DND-41 (cell line): ENCODE measurements around the gene SLC25A38.

Source experiments
- ATAC-seq: fragments of 200-7000 bp; cut with Tn5 transposase; 3 replicates; pipeline ENCODE4 v1.9.1; 2021; ENCODE audit warnings: low read depth; ENCODE audit not compliant: insufficient read depth
- DNase-seq: peaks from one replicate; pipeline ENCODE4 v3.0.0-alpha.2; 2020
- H2AFZ ChIP-seq: 2 replicates; pipeline ENCODE4 v1.6.0; 2012; ENCODE audit warnings: low read depth, low read length
- H3K27ac ChIP-seq: 2 replicates; pipeline ENCODE4 v1.5.1; 2012; ENCODE audit warnings: low read length, inconsistent platforms
- H3K27me3 ChIP-seq: fragments of 200-600 bp; sonication (generic); 2 replicates; pipeline ENCODE4 v1.6.0; 2012; ENCODE audit warnings: low read length, mild to moderate bottlenecking, inconsistent platforms; ENCODE audit not compliant: insufficient read depth, poor library complexity
- H3K36me3 ChIP-seq: 2 replicates; pipeline ENCODE4 v1.5.1; 2012; ENCODE audit warnings: low read length, inconsistent platforms; ENCODE audit not compliant: insufficient read depth
- H3K4me1 ChIP-seq: 2 replicates; pipeline ENCODE4 v1.5.1; 2012; ENCODE audit warnings: mild to moderate bottlenecking, low read length; ENCODE audit not compliant: insufficient read depth
- H3K4me2 ChIP-seq: 2 replicates; pipeline ENCODE4 v1.6.0; 2012; ENCODE audit warnings: mild to moderate bottlenecking, moderate library complexity, low read length, inconsistent platforms; ENCODE audit not compliant: insufficient read depth
- H3K4me3 ChIP-seq, 2 experiments: fragments of 200-600 bp in 1 of 2; shearing (Covaris generic) in 1 of 2; 2 replicates each; pipeline ENCODE4 v1.5.1; 2012 to 2016; ENCODE audit warnings: inconsistent platforms in 2 of 2, low read length in 2 of 2, mild to moderate bottlenecking in 2 of 2, low read depth in 1 of 2, moderate library complexity in 1 of 2
- H3K79me2 ChIP-seq: 2 replicates; pipeline ENCODE4 v1.6.0; 2012; ENCODE audit warnings: low read length, inconsistent platforms; ENCODE audit not compliant: insufficient read depth
- H3K9ac ChIP-seq: 2 replicates; pipeline ENCODE4 v1.6.0; 2012; ENCODE audit warnings: low read depth, mild to moderate bottlenecking, inconsistent platforms, low read length, moderate library complexity
- H3K9me3 ChIP-seq: 2 replicates; pipeline ENCODE4 v1.5.1; 2012; ENCODE audit warnings: low read length, moderate library complexity, mild to moderate bottlenecking, inconsistent platforms; ENCODE audit not compliant: insufficient read depth, severe bottlenecking
- H4K20me1 ChIP-seq: 2 replicates; pipeline ENCODE4 v1.6.0; 2012; ENCODE audit warnings: low read length; ENCODE audit not compliant: insufficient read depth
- EZH2 ChIP-seq: IDR thresholded peaks from 3 replicates; pipeline ENCODE4 v1.6.1; 2012; ENCODE audit warnings: borderline replicate concordance, low read depth, mild to moderate bottlenecking, moderate library complexity, low read length, inconsistent platforms; ENCODE audit not compliant: severe bottlenecking
- TF ChIP-seq, protein P1 (sequence below): IDR thresholded peaks from 2 replicates; pipeline ENCODE4 v1.5.1; 2012; ENCODE audit warnings: borderline replicate concordance, low read length, moderate library complexity, mild to moderate bottlenecking; ENCODE audit not compliant: poor library complexity, severe bottlenecking; ENCODE audit errors: extremely low read depth

Gene SLC25A38

DNA sequence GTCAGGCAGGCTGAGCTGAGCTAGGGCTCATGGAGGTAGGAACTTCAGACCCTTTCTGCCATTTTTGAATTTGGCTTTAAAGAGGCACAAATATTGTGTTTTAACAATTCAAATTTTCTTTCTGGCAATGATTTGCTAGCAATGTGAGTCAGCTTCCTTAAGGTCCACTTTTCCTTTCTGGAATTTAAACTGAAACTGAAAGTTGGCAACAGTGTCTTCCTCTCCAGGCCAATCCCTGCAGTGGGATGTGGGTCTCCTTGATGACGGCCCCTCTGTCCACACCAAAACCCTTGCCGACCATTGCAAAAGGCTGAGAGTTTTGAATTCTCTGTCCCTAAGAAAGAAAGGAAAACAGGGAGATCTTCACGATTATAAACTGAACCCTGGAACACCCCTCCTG, 50.5 kb downstream of the SLC25A38 start:
- TF ChIP-seq EZH2, result no peak
- TF ChIP-seq, protein P1, sequence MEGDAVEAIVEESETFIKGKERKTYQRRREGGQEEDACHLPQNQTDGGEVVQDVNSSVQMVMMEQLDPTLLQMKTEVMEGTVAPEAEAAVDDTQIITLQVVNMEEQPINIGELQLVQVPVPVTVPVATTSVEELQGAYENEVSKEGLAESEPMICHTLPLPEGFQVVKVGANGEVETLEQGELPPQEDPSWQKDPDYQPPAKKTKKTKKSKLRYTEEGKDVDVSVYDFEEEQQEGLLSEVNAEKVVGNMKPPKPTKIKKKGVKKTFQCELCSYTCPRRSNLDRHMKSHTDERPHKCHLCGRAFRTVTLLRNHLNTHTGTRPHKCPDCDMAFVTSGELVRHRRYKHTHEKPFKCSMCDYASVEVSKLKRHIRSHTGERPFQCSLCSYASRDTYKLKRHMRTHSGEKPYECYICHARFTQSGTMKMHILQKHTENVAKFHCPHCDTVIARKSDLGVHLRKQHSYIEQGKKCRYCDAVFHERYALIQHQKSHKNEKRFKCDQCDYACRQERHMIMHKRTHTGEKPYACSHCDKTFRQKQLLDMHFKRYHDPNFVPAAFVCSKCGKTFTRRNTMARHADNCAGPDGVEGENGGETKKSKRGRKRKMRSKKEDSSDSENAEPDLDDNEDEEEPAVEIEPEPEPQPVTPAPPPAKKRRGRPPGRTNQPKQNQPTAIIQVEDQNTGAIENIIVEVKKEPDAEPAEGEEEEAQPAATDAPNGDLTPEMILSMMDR, result no peak
- Histone ChIP-seq H2AFZ (no peak overlapping the region), H3K36me3 (no peaks in the 10 kb centered on the region), H3K4me3 (no peak overlapping the region), H3K27me3 (no peaks in the 10 kb centered on the region), H3K9me3 (no peaks in the 10 kb centered on the region), H3K79me2 (no peaks in the 10 kb centered on the region), H4K20me1 (no peaks in the 10 kb centered on the region), H3K4me2 (no peak overlapping the region), H3K27ac (no peak overlapping the region), H3K4me1 (no peaks in the 10 kb centered on the region), H3K9ac (no peak overlapping the region)
- DNase-seq (no peak), ATAC-seq (no peak)

DNA sequence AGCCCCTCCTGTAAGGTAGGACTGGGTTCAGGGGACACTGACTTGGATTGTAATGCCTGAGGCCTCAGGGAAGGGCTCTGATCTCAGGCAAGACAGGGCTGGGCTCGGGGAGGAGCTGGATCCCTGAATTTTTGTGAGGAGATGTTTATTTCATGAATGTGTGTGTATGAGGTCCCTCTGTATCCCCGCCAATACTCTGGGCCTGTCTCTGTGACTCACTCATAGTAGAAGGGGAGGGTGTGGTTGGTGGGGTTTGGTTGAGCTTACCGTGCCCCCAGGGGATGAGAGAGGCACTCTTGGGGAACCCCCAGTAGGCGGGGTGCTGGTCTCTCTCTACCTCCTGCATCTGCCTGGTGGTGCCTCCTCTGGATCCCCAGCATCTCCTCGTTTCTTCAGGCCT, 51.4 kb downstream of the SLC25A38 start:
- Histone ChIP-seq H3K4me2 (no peak overlapping the region), H3K4me3 (no peak overlapping the region), H2AFZ (no peak overlapping the region), H3K9me3 (no peaks in the 10 kb centered on the region), H3K27ac (no peak overlapping the region), H3K4me1 (no peaks in the 10 kb centered on the region), H3K9ac (no peak overlapping the region), H3K79me2 (no peaks in the 10 kb centered on the region), H4K20me1 (no peaks in the 10 kb centered on the region), H3K36me3 (no peaks in the 10 kb centered on the region), H3K27me3 (no peaks in the 10 kb centered on the region)
- no peak for TF ChIP-seq EZH2
- TF ChIP-seq, protein P1, result no peak
- ATAC-seq (no peak), DNase-seq (no peak)

DNA sequence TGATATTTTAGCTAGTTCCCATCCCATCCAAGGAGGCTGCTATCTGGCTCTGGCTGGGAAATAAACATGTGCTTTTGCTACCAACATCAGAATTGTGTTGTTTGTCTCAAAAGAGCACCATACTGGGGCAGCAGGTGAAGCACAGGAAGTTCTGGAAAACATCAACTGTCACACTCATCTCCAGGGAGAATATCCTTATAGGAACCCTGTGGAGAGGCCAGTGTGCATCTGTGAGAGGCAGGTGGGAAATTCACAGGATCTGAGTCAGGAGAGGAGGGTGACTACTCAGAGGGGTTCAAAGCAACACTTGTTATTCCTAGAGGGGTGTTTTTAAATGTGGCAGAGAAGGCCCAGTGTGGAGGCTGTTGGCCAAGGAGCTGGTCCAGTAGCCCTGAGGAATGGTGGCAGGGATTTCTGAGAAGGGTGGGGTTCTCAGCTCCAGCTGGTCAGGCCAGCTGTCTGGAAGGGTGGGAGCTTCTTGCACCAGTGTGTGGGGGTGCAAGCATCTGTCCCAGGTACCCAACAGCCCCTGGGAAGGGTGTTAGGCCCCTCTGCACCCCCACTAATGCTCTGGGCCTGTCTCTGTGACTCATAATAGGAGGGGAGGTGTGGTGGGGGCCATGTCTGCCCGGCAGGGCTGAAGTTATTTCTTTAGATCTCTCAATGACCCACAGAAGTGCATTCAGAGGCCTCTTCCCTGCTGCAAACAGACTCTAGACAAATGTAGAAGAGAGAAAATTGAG, 52.0 kb downstream of the SLC25A38 start:
- Histone ChIP-seq H2AFZ (no peak overlapping the region), H3K27ac (no peak overlapping the region), H3K9ac (no peak overlapping the region), H3K36me3 (no peaks in the 10 kb centered on the region), H3K4me2 (no peak overlapping the region), H3K4me3 (no peak overlapping the region), H4K20me1 (no peaks in the 10 kb centered on the region), H3K27me3 (no peaks in the 10 kb centered on the region), H3K9me3 (no peaks in the 10 kb centered on the region), H3K79me2 (no peaks in the 10 kb centered on the region), H3K4me1 (no peaks in the 10 kb centered on the region)
- ATAC-seq (no peak), DNase-seq (no peak)
- TF ChIP-seq, protein P1, result no peak
- no peak for TF ChIP-seq EZH2
